MCF 10A (cell line): ENCODE measurements around the gene HSPH1. TPM values are rescaled to one million over a fixed set of nuclear protein-coding genes. Genes with fewer than 3 reads are reported as not detected.

Experiments used
- BruUV-seq: library from RNA; stranded (reverse); fragments of 400-500 nt; replicated peaks from 2 replicates; lab custom pipeline; 2021; lab: Mats Ljungman, UMichigan
- CTCF ChIA-PET: fragments of 300-600 bp; sonication (Branson Sonifier 250); formaldehyde crosslinking; extraction: SDS; loops from one replicate; lab custom pipeline; 2021; ENCODE audit warnings: antibody characterized with exemption, inconsistent platforms; lab: Yijun Ruan, JAX
- POLR2A ChIA-PET: fragments of 300-600, 350-650 bp; sonication (Branson Sonifier 250); formaldehyde crosslinking; extraction: SDS; loops from one replicate; lab custom pipeline; 2020; ENCODE audit warnings: antibody characterized with exemption, inconsistent platforms; lab: Yijun Ruan, JAX
- DNase-seq: peaks from one replicate; pipeline ENCODE4 v3.0.0-alpha.2; 2018; ENCODE audit not compliant: unreplicated experiment
- H3K27ac Mint-ChIP-seq: one replicate; pipeline ENCODE4 v1.8.0; 2022; ENCODE audit warnings: mild to moderate bottlenecking, low read depth, mixed read lengths; ENCODE audit not compliant: unreplicated experiment
- H3K27me3 Mint-ChIP-seq: one replicate; pipeline ENCODE4 v1.8.0; 2022; ENCODE audit warnings: mixed read lengths; ENCODE audit not compliant: insufficient read depth, unreplicated experiment
- H3K36me3 Mint-ChIP-seq: one replicate; pipeline ENCODE4 v1.8.0; 2022; ENCODE audit warnings: mild to moderate bottlenecking, moderate library complexity, mixed read lengths; ENCODE audit not compliant: insufficient read depth, unreplicated experiment
- H3K4me1 Mint-ChIP-seq: one replicate; pipeline ENCODE4 v1.8.0; 2022; ENCODE audit warnings: mixed read lengths; ENCODE audit not compliant: insufficient read depth, unreplicated experiment
- H3K4me3 Mint-ChIP-seq: one replicate; pipeline ENCODE4 v1.8.0; 2022; ENCODE audit warnings: mild to moderate bottlenecking, moderate library complexity, mixed read lengths; ENCODE audit not compliant: unreplicated experiment
- H3K9me3 Mint-ChIP-seq: one replicate; pipeline ENCODE4 v1.8.0; 2022; ENCODE audit warnings: mixed read lengths; ENCODE audit not compliant: unreplicated experiment
- CTCF ChIP-seq: fragments of 200-600 bp; IDR thresholded peaks from one replicate; pipeline ENCODE4 v1.8.0; 2022; ENCODE audit warnings: antibody characterized with exemption, mild to moderate bottlenecking; ENCODE audit not compliant: unreplicated experiment
- intact Hi-C: fragments of 100-400 bp; cut with micrococcal nuclease; formaldehyde crosslinking; loops from 2 replicates; pipeline ENCODE4 v1.14.1; 2022
- total RNA-seq: library from RNA; stranded (reverse); gene quantifications from 2 replicates; pipeline ENCODE4 v1.2.3, GENCODE V29; 2022

Gene HSPH1
- total RNA-seq, 1 experiment from 2014 or later, result 67.8 TPM

- no peak for DNase-seq
- intact Hi-C loops, result no loop called here
- Mint-ChIP-seq H3K4me1 (no peaks in the 10 kb centered on the region), H3K36me3 (no peaks in the 10 kb centered on the region), H3K27me3 (peaks cover 12% of the 10 kb centered on the region), H3K9me3 (no peaks in the 10 kb centered on the region), H3K4me3 (no peak overlapping the region), H3K27ac (no peak overlapping the region)
- TF ChIP-seq CTCF, result no peak
- ChIA-PET CTCF (interaction anchor here (1.5 kb wide), 1 partner anchor 8 kb away, joined by 7 read pairs; no protein-coding TSS in a partner anchor), POLR2A (interaction anchor here (1.9 to 2.2 kb wide), 2 partner anchors 8 to 55 kb away, joined by 5 to 7 read pairs; partner anchors contain the start of gene HSPH1)
- no TSS peak for BruUV-seq
These were observed 54.6 kb downstream of the HSPH1 start for GRCh38 chr13:31107109-31107508.

- H3K4me1 Mint-ChIP-seq, result no peaks in the 10 kb centered on the region
- no peak for DNase-seq
- H3K9me3 Mint-ChIP-seq, result no peaks in the 10 kb centered on the region
- TF ChIP-seq CTCF, result no peak
- H3K36me3 Mint-ChIP-seq, result no peaks in the 10 kb centered on the region
- no TSS peak for BruUV-seq
- no peak overlapping the region for H3K27ac Mint-ChIP-seq
- CTCF ChIA-PET, result interaction anchor here (1.5 kb wide), 1 partner anchor 10 kb away, joined by 7 read pairs; no protein-coding TSS in a partner anchor
- POLR2A ChIA-PET, result interaction anchor here (0.6 to 2.2 kb wide), 6 partner anchors 10 to 441 kb away, joined by 3 to 7 read pairs (median 5); partner anchors contain the start of gene HSPH1
- intact Hi-C loops, result no loop called here
- no peak overlapping the region for H3K4me3 Mint-ChIP-seq
- H3K27me3 Mint-ChIP-seq, result peaks cover 12% of the 10 kb centered on the region
These were observed 55.8 kb downstream of the HSPH1 start for GRCh38 chr13:31105856-31106255.

- no peaks in the 10 kb centered on the region for H3K9me3 Mint-ChIP-seq
- CTCF ChIA-PET, result interaction anchor here (0.6 to 0.9 kb wide), 2 partner anchors 10 to 348 kb away, joined by 3 to 4 read pairs; no protein-coding TSS in a partner anchor
- no TSS peak for BruUV-seq
These were observed 56.5 kb downstream of the HSPH1 start for GRCh38 chr13:31105020-31105795.

More at GRCh38 chr13:31105020-31105795, 56.5 kb downstream of the HSPH1 start:
- H3K27ac Mint-ChIP-seq, result no peak overlapping the region
- TF ChIP-seq CTCF, result no peak
- no peak for DNase-seq
- H3K36me3 Mint-ChIP-seq, result no peaks in the 10 kb centered on the region
- POLR2A ChIA-PET, result interaction anchor here (0.7 to 2.2 kb wide), 4 partner anchors 10 to 86 kb away, joined by 3 to 7 read pairs (median 6); partner anchors contain the start of gene HSPH1
- intact Hi-C loops, result no loop called here
- peaks cover 12% of the 10 kb centered on the region for H3K27me3 Mint-ChIP-seq
- H3K4me3 Mint-ChIP-seq, result no peak overlapping the region
- H3K4me1 Mint-ChIP-seq, result no peaks in the 10 kb centered on the region
